H1 (cell line): ENCODE results near the gene RNF146. TPM values are rescaled to one million over a fixed set of nuclear protein-coding genes. Genes with fewer than 3 reads are reported as not detected.

Source experiments
- CTCF ChIA-PET: fragments of 300-600 bp; sonication (Branson Sonifier 250); formaldehyde crosslinking; loops from one replicate; lab custom pipeline; 2021; ENCODE audit not compliant: partially characterized antibody; lab: Charles Lee
- POLR2A ChIA-PET: fragments of 300-600 bp; sonication (Branson Sonifier 250); formaldehyde crosslinking; loops from one replicate; lab custom pipeline; 2021; ENCODE audit warnings: inconsistent platforms; ENCODE audit not compliant: partially characterized antibody; lab: Charles Lee
- DNase-seq, 2 experiments: peaks; one replicate each; pipeline versions ENCODE4 v3.0.0 to v3.0.0-alpha.2; 2010 to 2022; ENCODE audit warnings: low spot score in 2 of 2, low read depth in 1 of 2, mixed read lengths in 1 of 2
- FAIRE-seq: peaks from 2 replicates; lab custom pipeline; 2011; peaks lifted over from hg19 to GRCh38; lab: Jason Lieb, UNC
- H2AFZ ChIP-seq: 2 replicates; pipeline ENCODE4 v1.8.1; 2012; ENCODE audit warnings: low read length, inconsistent platforms
- H2AK5ac ChIP-seq: 2 replicates; pipeline ENCODE4 v1.6.1; 2013; ENCODE audit warnings: low read depth, low read length
- H2BK120ac ChIP-seq: replicated peaks from 2 replicates; pipeline ENCODE3; 2013; ENCODE audit warnings: low read depth, low read length, inconsistent platforms
- H2BK12ac ChIP-seq: 2 replicates; pipeline ENCODE4 v1.6.1; 2013; ENCODE audit warnings: low read depth, low read length
- H2BK15ac ChIP-seq: 2 replicates; pipeline ENCODE4 v1.6.1; 2013; ENCODE audit warnings: low read length
- H2BK20ac ChIP-seq: 2 replicates; pipeline ENCODE4 v1.6.1; 2013; ENCODE audit warnings: low read length
- H2BK5ac ChIP-seq: 2 replicates; pipeline ENCODE4 v1.6.1; 2013; ENCODE audit warnings: low read depth, low read length
- H3K14ac ChIP-seq: 2 replicates; pipeline ENCODE4 v1.6.1; 2013; ENCODE audit warnings: inconsistent platforms; ENCODE audit not compliant: insufficient read length
- H3K18ac ChIP-seq: 2 replicates; pipeline ENCODE4 v1.6.1; 2013; ENCODE audit warnings: low read length; ENCODE audit errors: extremely low read depth
- H3K23ac ChIP-seq: 2 replicates; pipeline ENCODE4 v1.6.1; 2013; ENCODE audit warnings: inconsistent platforms; ENCODE audit not compliant: insufficient read length
- H3K23me2 ChIP-seq: 2 replicates; pipeline ENCODE4 v1.6.1; 2013; ENCODE audit warnings: low read depth, low read length
- H3K27ac ChIP-seq: 2 replicates; pipeline ENCODE4 v1.6.1; 2011; ENCODE audit warnings: low read depth, low read length, inconsistent platforms
- H3K27me3 ChIP-seq, 4 experiments: replicated peaks in 1 of 4; 1 replicate in 1 of 4; 2 replicates in 3 of 4; pipeline versions ENCODE4 v1.6.1 to v1.8.1; 2011 to 2013; ENCODE audit warnings: low read length in 3 of 4, mild to moderate bottlenecking in 3 of 4, inconsistent platforms in 2 of 4, mixed read lengths in 2 of 4, moderate library complexity in 1 of 4; ENCODE audit not compliant: control insufficient read depth in 3 of 4, insufficient read depth in 3 of 4; ENCODE audit errors: extremely low read depth in 1 of 4
- H3K36me3 ChIP-seq, 4 experiments: 2 replicates each; pipeline versions ENCODE4 v1.6.1 to v1.8.1; 2011 to 2013; ENCODE audit warnings: mild to moderate bottlenecking in 4 of 4, low read length in 3 of 4, moderate library complexity in 2 of 4, control low read depth in 1 of 4, inconsistent platforms in 1 of 4; ENCODE audit not compliant: insufficient read depth in 4 of 4, control insufficient read depth in 2 of 4
- H3K4ac ChIP-seq: replicated peaks from 2 replicates; pipeline ENCODE3; 2013; ENCODE audit warnings: low read length, low read depth, mixed read lengths, inconsistent platforms; ENCODE audit not compliant: insufficient read length
- H3K4me1 ChIP-seq, 4 experiments: replicated peaks in 1 of 4; 1 replicate in 1 of 4; 2 replicates in 3 of 4; pipeline versions ENCODE4 v1.6.1 to v1.8.1; 2011 to 2013; ENCODE audit warnings: low read length in 3 of 4, inconsistent platforms in 2 of 4, mixed read lengths in 1 of 4; ENCODE audit not compliant: insufficient read depth in 4 of 4, control insufficient read depth in 3 of 4
- H3K4me2 ChIP-seq, 2 experiments: 2 replicates each; pipeline versions ENCODE4 v1.6.1 to v1.8.1; 2011 to 2013; ENCODE audit warnings: low read depth in 2 of 2, low read length in 2 of 2, control low read depth in 1 of 2, inconsistent platforms in 1 of 2, mild to moderate bottlenecking in 1 of 2; ENCODE audit not compliant: insufficient read depth in 1 of 2
- H3K4me3 ChIP-seq, 4 experiments: fragments of 200-600, 300-600 bp in 1 of 4; sonication (generic), shearing (Covaris generic), sonication (Bioruptor Twin) in 1 of 4; 2 replicates each; pipeline versions ENCODE4 v1.5.1 to v1.8.1; 2011 to 2016; ENCODE audit warnings: low read length in 4 of 4, low read depth in 3 of 4, control low read depth in 2 of 4, inconsistent platforms in 2 of 4, mild to moderate bottlenecking in 2 of 4, mixed read lengths in 1 of 4, moderate library complexity in 1 of 4; ENCODE audit not compliant: insufficient read depth in 2 of 4; ENCODE audit errors: extremely low read depth in 1 of 4
- H3K56ac ChIP-seq: replicated peaks from 2 replicates; pipeline ENCODE3; 2013; ENCODE audit warnings: low read depth, mild to moderate bottlenecking, mixed read lengths, low read length, inconsistent platforms; ENCODE audit not compliant: insufficient read length
- H3K79me1 ChIP-seq: 2 replicates; pipeline ENCODE4 v1.6.1; 2013; ENCODE audit warnings: low read depth, low read length, control low read depth
- H3K79me2 ChIP-seq, 2 experiments: 2 replicates each; pipeline versions ENCODE4 v1.6.1 to v1.8.1; 2012 to 2013; ENCODE audit warnings: low read length in 2 of 2, mild to moderate bottlenecking in 2 of 2, inconsistent platforms in 1 of 2; ENCODE audit not compliant: insufficient read depth in 2 of 2, control insufficient read depth in 1 of 2
- H3K9ac ChIP-seq, 4 experiments: replicated peaks in 1 of 4; 1 replicate in 1 of 4; 2 replicates in 3 of 4; pipeline versions ENCODE4 v1.6.1 to v1.8.1; 2011 to 2013; ENCODE audit warnings: low read depth in 3 of 4, low read length in 3 of 4, control low read depth in 2 of 4, mild to moderate bottlenecking in 2 of 4, moderate library complexity in 2 of 4, inconsistent platforms in 1 of 4; ENCODE audit errors: extremely low read depth in 1 of 4
- H3K9me3 ChIP-seq, 2 experiments: 2 replicates each; pipeline versions ENCODE4 v1.6.1 to v1.8.1; 2012 to 2013; ENCODE audit warnings: mild to moderate bottlenecking in 2 of 2, moderate library complexity in 2 of 2, control low read depth in 1 of 2, inconsistent platforms in 1 of 2, low read depth in 1 of 2, low read length in 1 of 2, mixed read lengths in 1 of 2; ENCODE audit not compliant: insufficient read depth in 2 of 2
- H4K20me1 ChIP-seq, 2 experiments: replicated peaks in 1 of 2; 2 replicates each; pipeline versions ENCODE3 to v1.8.1; 2011 to 2013; ENCODE audit warnings: inconsistent platforms in 2 of 2, low read length in 2 of 2, mild to moderate bottlenecking in 1 of 2; ENCODE audit not compliant: insufficient read depth in 2 of 2, control insufficient read depth in 1 of 2
- H4K5ac ChIP-seq: 2 replicates; pipeline ENCODE4 v1.6.1; 2013; ENCODE audit warnings: low read length, low read depth, mixed read lengths, inconsistent platforms; ENCODE audit not compliant: insufficient read length
- H4K8ac ChIP-seq: 2 replicates; pipeline ENCODE4 v1.8.0; 2013; ENCODE audit warnings: mild to moderate bottlenecking, moderate library complexity, low read length, inconsistent platforms; ENCODE audit not compliant: insufficient read depth; ENCODE audit errors: extremely low read depth
- H4K91ac ChIP-seq: replicated peaks from 2 replicates; pipeline ENCODE3; 2013; ENCODE audit warnings: low read length, mixed read lengths, inconsistent platforms; ENCODE audit not compliant: insufficient read length
- SAP30 ChIP-seq: fragments of 300-600 bp; sonication (generic); IDR thresholded peaks from 2 replicates; pipeline ENCODE4 v1.7.1; 2012; ENCODE audit warnings: low read length, moderate library complexity, mild to moderate bottlenecking, inconsistent platforms; ENCODE audit not compliant: insufficient read depth, insufficient replicate concordance
- TAF7 ChIP-seq: optimal IDR thresholded peaks from 2 replicates; pipeline ENCODE3; 2011; ENCODE audit warnings: low read depth, mild to moderate bottlenecking, inconsistent platforms, low read length, moderate library complexity, borderline replicate concordance
- WGBS, 2 experiments: shearing (Covaris generic) in 1 of 2; methylation state at CpG; one replicate each; pipeline versions ENCODE4 v1.1.6 to v1.1.7; 2013 to 2015; ENCODE audit warnings: low lambda C conversion rate in 2 of 2, mixed read lengths in 2 of 2, inconsistent platforms in 1 of 2, low coverage in 1 of 2, missing lambda C conversion rate in 1 of 2; ENCODE audit not compliant: insufficient replicate concordance in 2 of 2, insufficient coverage in 1 of 2, insufficient read length in 1 of 2; ENCODE audit errors: extremely low coverage in 1 of 2, missing lambda C conversion rate in 1 of 2; 5-methylcytosine and 5-hydroxymethylcytosine counted together
- polyA plus RNA-seq, 7 experiments: library from polyadenylated mRNA; depleted of rRNA in 3 of 7; stranded (reverse) in 5 of 7; unstranded in 2 of 7; fragments of >200 nt in 5 of 7; fragments of 200-250 nt in 2 of 7; gene quantifications; 1 replicate in 5 of 7; 2 replicates in 1 of 7; 4 replicates in 1 of 7; pipeline versions ENCODE4 v1.2.1 to v1.2.3, GENCODE V29; 2011 to 2013; ENCODE audit warnings: missing spikeins in 2 of 7, mixed read lengths in 2 of 7
- total RNA-seq: library from RNA; stranded (reverse); fragmentation: NEBNext Ultra II Directional; extraction: Animal tissue kit (Norgen Biotek cat#: 25700); gene quantifications from 2 replicates; pipeline ENCODE4 v1.2.1, GENCODE V29; 2021

Gene RNF146
- total and polyA plus RNA-seq, 2 of the 8 experiments (the other 6 are each of a cell fraction or from before 2014, with no cell fraction given) = 16.1 to 30.8 TPM

DNA sequence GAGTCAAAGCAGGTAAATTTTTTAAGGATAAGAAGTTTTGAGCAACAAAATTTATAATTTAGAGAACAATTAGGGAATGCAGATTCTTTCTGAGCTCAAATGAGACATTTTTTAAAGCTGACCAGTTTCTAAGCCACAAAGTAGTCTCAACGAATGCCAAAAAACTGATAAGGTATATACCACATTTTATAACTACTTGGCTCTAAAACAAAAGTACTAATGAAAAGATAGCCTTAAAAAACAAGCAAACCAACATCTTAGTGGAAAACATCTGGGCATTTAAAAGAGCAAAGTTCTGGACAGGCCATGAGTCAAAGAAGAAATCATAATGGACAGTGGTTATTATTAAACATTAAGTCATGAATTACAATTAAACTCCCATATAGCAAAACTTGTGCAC, 23.2 kb upstream of the RNF146 start:
- Histone ChIP-seq H3K9ac (no peak overlapping the region), H3K56ac (no peak overlapping the region), H3K18ac (no peak overlapping the region), H3K79me2 (no peaks in the 10 kb centered on the region), H3K9me3 (no peaks in the 10 kb centered on the region), H3K14ac (no peak overlapping the region), H2AFZ (no peak overlapping the region), H3K4me1 (no peaks in the 10 kb centered on the region), H3K4me3 (no peak overlapping the region), H4K91ac (no peak overlapping the region), H4K20me1 (no peaks in the 10 kb centered on the region), H2BK120ac (no peak overlapping the region), H2AK5ac (no peak overlapping the region), H3K23me2 (no peaks in the 10 kb centered on the region), H3K4me2 (no peak overlapping the region), H2BK20ac (no peak overlapping the region), H3K79me1 (no peaks in the 10 kb centered on the region), H4K8ac (no peak overlapping the region), H2BK15ac (no peak overlapping the region), H3K27ac (no peak overlapping the region), H3K23ac (no peak overlapping the region), H2BK12ac (no peak overlapping the region), H2BK5ac (no peak overlapping the region), H3K36me3 (no peaks in the 10 kb centered on the region), H3K4ac (no peak overlapping the region), H4K5ac (no peak overlapping the region), H3K27me3 (no peaks in the 10 kb centered on the region)
- no peak for FAIRE-seq
- no peak for DNase-seq
- TF ChIP-seq TAF7 (no peak), SAP30 (no peak)
- WGBS, 2 experiments = 94% methylated on average over 1 of the region's 1 CpG; no CpG with 5 or more reads in 1 of the 2 experiments
- ChIA-PET CTCF (interaction anchor here (1.2 kb wide), 1 partner anchor 26 kb away, joined by 3 read pairs; no protein-coding TSS in a partner anchor), POLR2A (no interaction called here)
